DMS53 treated with DMSO at 0.1 percent for 48 hours (cell line): ENCODE results near the gene PCSK6.

ENCODE experiments used
- DNase-seq: peaks from one replicate; lab custom pipeline; 2025; ENCODE audit not compliant: unreplicated experiment; lab: John Stamatoyannopoulos, UW

The PCSK6 gene

GRCh38 chr15:101483462-101483861, 6.0 kb downstream of the PCSK6 start:
- DNase-seq = no peak

- DNase-seq = no peak
These were observed 6.8 kb downstream of the PCSK6 start for GRCh38 chr15:101482526-101483371.

- no peak for DNase-seq
These were observed 7.5 kb downstream of the PCSK6 start for GRCh38 chr15:101481917-101482525.

- no peak for DNase-seq
These were observed 8.2 kb downstream of the PCSK6 start for GRCh38 chr15:101481381-101481705.

GRCh38 chr15:101480613-101481380, 8.7 kb downstream of the PCSK6 start:
- no peak for DNase-seq

GRCh38 chr15:101479851-101480612, 9.5 kb downstream of the PCSK6 start:
- no peak for DNase-seq

GRCh38 chr15:101479342-101479845, 10.1 kb downstream of the PCSK6 start:
- no peak for DNase-seq

GRCh38 chr15:101478701-101479341, 10.7 kb downstream of the PCSK6 start:
- no peak for DNase-seq

- no peak for DNase-seq
These were observed 11.6 kb downstream of the PCSK6 start for GRCh38 chr15:101477851-101478362.

- no peak for DNase-seq
These were observed 12.8 kb downstream of the PCSK6 start for GRCh38 chr15:101476756-101477155.

GRCh38 chr15:101474983-101475382, 14.5 kb downstream of the PCSK6 start:
- DNase-seq = no peak

GRCh38 chr15:101474233-101474632, 15.3 kb downstream of the PCSK6 start:
- DNase-seq = no peak

- no peak for DNase-seq
These were observed 17.5 kb downstream of the PCSK6 start for GRCh38 chr15:101472033-101472432.

- no peak for DNase-seq
These were observed 18.8 kb downstream of the PCSK6 start for GRCh38 chr15:101470548-101471239.

- no peak for DNase-seq
These were observed 19.8 kb downstream of the PCSK6 start for GRCh38 chr15:101469520-101470288.

GRCh38 chr15:101466188-101466587, 23.3 kb downstream of the PCSK6 start:
- DNase-seq = no peak

GRCh38 chr15:101464999-101465669, 24.4 kb downstream of the PCSK6 start:
- no peak for DNase-seq

- DNase-seq = no peak
These were observed 25.1 kb downstream of the PCSK6 start for GRCh38 chr15:101464256-101464998.
